Prostate gland (tissue), 2 donors: ENCODE data around the gene HSP90AB1.

Source experiments
- POLR2A ChIP-seq: fragments of 450-650 bp; IDR thresholded peaks from one replicate; pipeline ENCODE4 v1.6.1; 2016; ENCODE audit warnings: antibody characterized with exemption, mild to moderate bottlenecking
- TF ChIP-seq, protein P1 (sequence below), 4 experiments: fragments of 200-600 bp in 2 of 4; fragments of 450-650 bp in 2 of 4; sonication (generic) in 2 of 4; IDR thresholded peaks; 1 replicate in 3 of 4; 2 replicates in 1 of 4; pipeline ENCODE4 v1.5.1; 2016 to 2019; ENCODE audit warnings: antibody characterized with exemption in 4 of 4, mild to moderate bottlenecking in 2 of 4, moderate library complexity in 2 of 4

DNA sequence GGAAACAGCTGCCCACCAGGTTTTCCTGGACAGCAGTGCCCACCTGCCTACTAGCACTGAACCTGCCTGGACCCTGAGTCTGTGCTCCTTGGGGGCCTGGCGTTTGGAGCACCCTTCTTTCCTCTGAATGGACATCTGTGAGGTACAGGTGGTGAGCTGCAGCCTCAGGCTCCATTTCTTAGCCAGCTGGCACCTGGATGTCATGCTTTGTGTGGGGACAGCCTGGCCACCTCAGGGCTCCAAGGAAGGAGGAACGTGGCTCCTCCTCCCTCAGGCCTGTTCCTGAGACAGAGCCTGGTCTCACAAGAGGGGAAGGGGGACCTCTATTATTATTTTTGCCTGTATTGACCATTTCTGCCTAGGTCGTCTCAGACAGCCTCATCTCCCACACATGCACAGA lies 31.4 kb downstream of the HSP90AB1 start:
- TF ChIP-seq POLR2A, result no peak
- TF ChIP-seq, protein P1, sequence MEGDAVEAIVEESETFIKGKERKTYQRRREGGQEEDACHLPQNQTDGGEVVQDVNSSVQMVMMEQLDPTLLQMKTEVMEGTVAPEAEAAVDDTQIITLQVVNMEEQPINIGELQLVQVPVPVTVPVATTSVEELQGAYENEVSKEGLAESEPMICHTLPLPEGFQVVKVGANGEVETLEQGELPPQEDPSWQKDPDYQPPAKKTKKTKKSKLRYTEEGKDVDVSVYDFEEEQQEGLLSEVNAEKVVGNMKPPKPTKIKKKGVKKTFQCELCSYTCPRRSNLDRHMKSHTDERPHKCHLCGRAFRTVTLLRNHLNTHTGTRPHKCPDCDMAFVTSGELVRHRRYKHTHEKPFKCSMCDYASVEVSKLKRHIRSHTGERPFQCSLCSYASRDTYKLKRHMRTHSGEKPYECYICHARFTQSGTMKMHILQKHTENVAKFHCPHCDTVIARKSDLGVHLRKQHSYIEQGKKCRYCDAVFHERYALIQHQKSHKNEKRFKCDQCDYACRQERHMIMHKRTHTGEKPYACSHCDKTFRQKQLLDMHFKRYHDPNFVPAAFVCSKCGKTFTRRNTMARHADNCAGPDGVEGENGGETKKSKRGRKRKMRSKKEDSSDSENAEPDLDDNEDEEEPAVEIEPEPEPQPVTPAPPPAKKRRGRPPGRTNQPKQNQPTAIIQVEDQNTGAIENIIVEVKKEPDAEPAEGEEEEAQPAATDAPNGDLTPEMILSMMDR (IDR thresholded peaks at IDR 0.05), result no peak
